MCF 10A (cell line): ENCODE measurements around the gene PDZRN3. TPM values are rescaled to one million over a fixed set of nuclear protein-coding genes. Genes with fewer than 3 reads are reported as not detected.

Experiments
- BruUV-seq: library from RNA; stranded (reverse); fragments of 400-500 nt; replicated peaks from 2 replicates; lab custom pipeline; 2021; lab: Mats Ljungman, UMichigan
- CTCF ChIA-PET: fragments of 300-600 bp; sonication (Branson Sonifier 250); formaldehyde crosslinking; extraction: SDS; loops from one replicate; lab custom pipeline; 2021; ENCODE audit warnings: antibody characterized with exemption, inconsistent platforms; lab: Yijun Ruan, JAX
- POLR2A ChIA-PET: fragments of 300-600, 350-650 bp; sonication (Branson Sonifier 250); formaldehyde crosslinking; extraction: SDS; loops from one replicate; lab custom pipeline; 2020; ENCODE audit warnings: antibody characterized with exemption, inconsistent platforms; lab: Yijun Ruan, JAX
- DNase-seq: peaks from one replicate; pipeline ENCODE4 v3.0.0-alpha.2; 2018; ENCODE audit not compliant: unreplicated experiment
- H3K27ac Mint-ChIP-seq: one replicate; pipeline ENCODE4 v1.8.0; 2022; ENCODE audit warnings: mild to moderate bottlenecking, low read depth, mixed read lengths; ENCODE audit not compliant: unreplicated experiment
- H3K27me3 Mint-ChIP-seq: one replicate; pipeline ENCODE4 v1.8.0; 2022; ENCODE audit warnings: mixed read lengths; ENCODE audit not compliant: insufficient read depth, unreplicated experiment
- H3K36me3 Mint-ChIP-seq: one replicate; pipeline ENCODE4 v1.8.0; 2022; ENCODE audit warnings: mild to moderate bottlenecking, moderate library complexity, mixed read lengths; ENCODE audit not compliant: insufficient read depth, unreplicated experiment
- H3K4me1 Mint-ChIP-seq: one replicate; pipeline ENCODE4 v1.8.0; 2022; ENCODE audit warnings: mixed read lengths; ENCODE audit not compliant: insufficient read depth, unreplicated experiment
- H3K4me3 Mint-ChIP-seq: one replicate; pipeline ENCODE4 v1.8.0; 2022; ENCODE audit warnings: mild to moderate bottlenecking, moderate library complexity, mixed read lengths; ENCODE audit not compliant: unreplicated experiment
- H3K9me3 Mint-ChIP-seq: one replicate; pipeline ENCODE4 v1.8.0; 2022; ENCODE audit warnings: mixed read lengths; ENCODE audit not compliant: unreplicated experiment
- CTCF ChIP-seq: fragments of 200-600 bp; IDR thresholded peaks from one replicate; pipeline ENCODE4 v1.8.0; 2022; ENCODE audit warnings: antibody characterized with exemption, mild to moderate bottlenecking; ENCODE audit not compliant: unreplicated experiment
- intact Hi-C: fragments of 100-400 bp; cut with micrococcal nuclease; formaldehyde crosslinking; loops from 2 replicates; pipeline ENCODE4 v1.14.1; 2022
- total RNA-seq: library from RNA; stranded (reverse); gene quantifications from 2 replicates; pipeline ENCODE4 v1.2.3, GENCODE V29; 2022

The PDZRN3 gene
- total RNA-seq, 1 experiment from 2014 or later, result not detected

- no TSS peak for BruUV-seq
- H3K27me3 Mint-ChIP-seq, result peaks cover 29% of the 10 kb centered on the region
- DNase-seq, result no peak
- intact Hi-C loops, result no loop called here
- H3K4me3 Mint-ChIP-seq, result no peak overlapping the region
- no peaks in the 10 kb centered on the region for H3K4me1 Mint-ChIP-seq
- no peaks in the 10 kb centered on the region for H3K36me3 Mint-ChIP-seq
- ChIA-PET POLR2A (interaction anchor here (0.6 kb wide), 1 partner anchor 146 kb away, joined by 4 read pairs; no protein-coding TSS in a partner anchor), CTCF (no interaction called here)
- TF ChIP-seq CTCF, result no peak
- peaks cover 15% of the 10 kb centered on the region for H3K9me3 Mint-ChIP-seq
- H3K27ac Mint-ChIP-seq, result no peak overlapping the region
Observed at GRCh38 chr3:73352841-73353645, 271.7 kb downstream of the PDZRN3 start.

GRCh38 chr3:73351423-73352071 is 273.2 kb downstream of the PDZRN3 start:
- DNase-seq, result no peak
- H3K9me3 Mint-ChIP-seq, result peaks cover 6% of the 10 kb centered on the region
- POLR2A ChIA-PET, result no interaction called here
- no peak overlapping the region for H3K4me3 Mint-ChIP-seq
- H3K27ac Mint-ChIP-seq, result no peak overlapping the region
- CTCF ChIA-PET, result interaction anchor here (1.1 kb wide), 1 partner anchor 9 kb away, joined by 4 read pairs; no protein-coding TSS in a partner anchor
- intact Hi-C loops, result no loop called here
- H3K36me3 Mint-ChIP-seq, result no peaks in the 10 kb centered on the region
- TF ChIP-seq CTCF, result no peak
- no peaks in the 10 kb centered on the region for H3K4me1 Mint-ChIP-seq
- no TSS peak for BruUV-seq
- peaks cover 42% of the 10 kb centered on the region for H3K27me3 Mint-ChIP-seq

- no peak overlapping the region for H3K27ac Mint-ChIP-seq
Observed at GRCh38 chr3:73350996-73351395, 273.7 kb downstream of the PDZRN3 start.

More at GRCh38 chr3:73350996-73351395, 273.7 kb downstream of the PDZRN3 start:
- no peak overlapping the region for H3K4me3 Mint-ChIP-seq
- CTCF ChIA-PET, result interaction anchor here (1.1 kb wide), 1 partner anchor 9 kb away, joined by 4 read pairs; no protein-coding TSS in a partner anchor
- no peak for DNase-seq
- H3K36me3 Mint-ChIP-seq, result no peaks in the 10 kb centered on the region
- peaks cover 48% of the 10 kb centered on the region for H3K27me3 Mint-ChIP-seq
- TF ChIP-seq CTCF, result no peak
- no peaks in the 10 kb centered on the region for H3K4me1 Mint-ChIP-seq
- POLR2A ChIA-PET, result no interaction called here
- H3K9me3 Mint-ChIP-seq, result peaks cover under 1% of the 10 kb centered on the region
- intact Hi-C loops, result no loop called here
- no TSS peak for BruUV-seq
